HG02840 (cell line): Measurements from ENCODE around the gene SH2D1A.
A peak's percentile ranks its signal among the peaks of the same experiment; 100 is the strongest.
"Not testable (repeated sequence)": the region's sequence is repeated elsewhere in the genome, so short reads cannot be mapped to it uniquely, and the experiment has no call there.

Experiments
- ATAC-seq: cut with Tn5 transposase; IDR thresholded peaks from one replicate; pipeline ENCODE4 v1.9.1; 2021; ENCODE audit warnings: mild to moderate bottlenecking, moderate library complexity, moderate number of reproducible peaks; ENCODE audit not compliant: unreplicated experiment, low FRiP score

SH2D1A gene

DNA sequence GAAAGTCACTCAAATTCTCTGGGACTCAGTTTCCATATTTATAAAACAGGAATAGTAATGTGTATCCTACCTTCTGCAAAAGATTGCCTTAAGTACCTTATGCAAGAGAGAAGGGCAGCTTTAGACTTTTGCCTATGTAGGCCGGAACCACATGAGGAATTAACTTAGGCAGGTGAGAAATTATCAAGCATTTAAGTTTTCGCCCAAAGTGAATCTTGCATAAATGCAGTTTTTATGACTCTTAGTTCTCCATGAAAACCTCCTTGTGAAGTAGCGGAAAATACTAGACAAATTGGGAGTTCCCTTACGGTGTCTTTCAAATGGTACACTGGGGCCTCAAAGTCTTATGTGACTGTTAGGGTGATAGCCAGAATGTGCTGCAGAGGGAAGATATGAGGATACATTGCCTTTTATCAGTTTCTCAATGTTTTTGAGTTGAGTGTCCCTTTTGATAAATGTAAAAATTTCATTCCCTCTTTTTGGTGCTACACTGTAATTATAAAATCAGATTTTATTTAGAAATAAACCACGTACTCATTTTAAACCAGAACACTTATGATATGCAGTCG lies 2.6 kb downstream of the SH2D1A start:
- no peak for ATAC-seq

DNA sequence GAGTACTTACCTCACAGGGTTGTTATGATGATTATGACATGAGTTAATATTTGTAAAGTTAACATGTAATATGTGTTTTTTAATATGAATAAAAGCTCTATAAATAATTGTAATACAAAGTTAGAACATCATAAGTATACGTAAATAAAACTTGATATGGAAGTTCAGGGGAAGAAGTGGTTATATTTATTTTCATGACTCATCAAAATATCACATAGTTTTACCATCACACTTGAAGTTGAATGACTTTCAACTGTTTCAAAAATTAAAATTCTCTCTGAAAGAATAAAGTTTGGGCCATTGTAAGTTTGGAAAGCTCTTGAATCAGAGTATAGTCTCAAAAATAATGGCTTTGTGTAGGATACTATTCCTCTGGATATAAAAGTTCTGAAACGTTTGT lies 8.3 kb downstream of the SH2D1A start:
- no peak for ATAC-seq

DNA sequence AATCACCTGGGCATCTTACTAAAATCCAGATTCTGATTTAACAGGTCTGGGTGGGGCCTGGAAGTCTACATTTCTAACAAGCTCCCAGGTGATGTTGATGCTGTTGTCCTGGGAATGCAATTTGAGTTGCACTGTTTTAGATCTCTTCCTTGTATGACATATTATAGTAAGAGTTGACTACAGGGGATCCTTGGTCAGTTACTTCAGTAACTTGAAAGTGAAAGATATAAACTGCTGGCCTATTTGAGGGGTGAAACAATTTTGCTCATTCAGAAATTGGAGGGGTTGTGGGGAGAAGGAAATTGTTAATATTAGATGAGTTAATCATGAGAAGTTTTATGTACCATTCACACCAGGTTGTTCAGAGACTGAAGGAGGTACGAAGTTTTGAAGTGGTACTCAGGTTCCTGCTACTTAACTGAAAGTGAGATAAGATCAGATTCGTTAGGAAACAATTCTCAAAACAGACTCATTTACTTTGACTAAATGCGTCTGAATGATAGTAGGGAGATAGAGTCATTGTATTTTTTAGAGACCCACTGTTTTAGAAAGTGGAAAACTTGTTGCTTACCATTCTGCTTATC lies 12.5 kb downstream of the SH2D1A start:
- no peak for ATAC-seq

DNA sequence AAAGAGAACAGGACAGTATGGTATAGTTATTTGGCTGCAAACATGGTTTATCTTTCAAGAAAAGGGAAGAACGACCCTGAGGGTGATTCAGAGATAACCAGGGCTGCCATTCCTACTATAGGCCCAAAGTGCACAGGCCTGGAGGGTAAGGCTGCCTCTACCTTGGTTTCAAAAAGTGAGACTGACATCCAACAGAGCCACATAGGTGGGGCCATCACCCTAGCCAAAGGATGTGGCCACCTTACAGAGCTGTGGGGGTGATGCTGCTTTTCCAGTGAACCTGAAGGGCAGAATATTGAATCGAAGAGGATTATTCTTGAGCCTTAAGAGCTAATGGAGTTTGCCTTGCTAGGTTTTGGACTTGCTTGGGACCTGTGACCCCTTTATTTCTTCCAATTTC lies 15.7 kb downstream of the SH2D1A start:
- no peak for ATAC-seq

DNA sequence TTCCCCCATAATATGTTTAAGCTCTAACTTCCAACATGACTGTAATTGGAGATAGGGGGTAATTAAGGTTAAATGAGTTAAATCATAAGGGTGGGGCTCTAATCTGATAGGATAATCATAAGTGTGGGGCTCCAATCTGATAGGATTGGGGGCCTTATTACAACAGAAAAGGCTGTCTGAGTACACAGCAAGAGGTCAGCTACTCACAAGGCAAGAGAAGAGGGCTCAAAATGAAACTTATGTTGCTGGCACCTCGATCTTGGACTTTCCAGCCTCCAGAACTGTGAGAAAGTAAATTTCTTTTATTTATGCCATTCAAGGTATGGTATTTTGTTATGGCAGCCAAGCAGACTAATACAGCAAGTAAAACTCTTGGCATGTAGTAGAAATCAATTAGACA lies 16.4 kb downstream of the SH2D1A start:
- no peak for ATAC-seq

DNA sequence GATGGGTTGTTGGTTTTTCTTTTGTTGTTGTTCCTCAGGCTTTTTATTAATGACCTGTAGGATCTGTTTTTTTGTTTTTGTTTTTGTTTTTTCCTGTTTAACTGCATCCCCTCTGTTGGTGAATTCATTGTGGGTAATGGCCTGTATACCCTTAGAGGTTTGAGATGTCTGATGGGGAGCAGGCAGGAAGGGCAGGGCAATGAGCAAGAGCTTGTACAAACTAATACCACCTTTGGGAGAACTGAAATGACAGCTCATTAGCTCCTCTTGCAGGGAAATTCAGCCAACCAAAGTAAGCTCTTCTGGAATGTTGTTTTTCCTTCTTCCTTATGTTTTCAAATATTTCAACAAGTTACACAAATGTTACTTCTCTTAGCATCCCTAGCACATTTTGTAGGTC lies 23.4 kb downstream of the SH2D1A start:
- no peak for ATAC-seq

DNA sequence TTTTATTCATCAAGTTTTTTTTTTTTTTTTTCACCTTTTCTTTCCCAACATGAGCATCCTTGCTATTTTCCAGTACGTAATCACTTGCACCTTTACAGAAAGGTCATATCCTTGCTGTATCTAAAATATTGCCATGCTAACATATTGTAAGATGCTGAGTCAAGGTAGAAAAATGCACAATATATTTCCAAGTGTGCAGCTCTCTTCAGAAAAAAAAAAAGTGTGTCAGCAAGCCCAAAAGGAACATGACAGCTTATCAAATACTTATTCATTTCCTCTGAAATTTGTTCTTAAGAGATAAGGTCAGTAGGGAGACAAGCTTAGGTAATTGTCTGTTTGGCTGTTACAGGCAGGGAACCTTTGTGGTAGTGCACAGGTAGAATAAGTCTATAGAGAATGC lies 27.0 kb downstream of the SH2D1A start:
- ATAC-seq = no peak

DNA sequence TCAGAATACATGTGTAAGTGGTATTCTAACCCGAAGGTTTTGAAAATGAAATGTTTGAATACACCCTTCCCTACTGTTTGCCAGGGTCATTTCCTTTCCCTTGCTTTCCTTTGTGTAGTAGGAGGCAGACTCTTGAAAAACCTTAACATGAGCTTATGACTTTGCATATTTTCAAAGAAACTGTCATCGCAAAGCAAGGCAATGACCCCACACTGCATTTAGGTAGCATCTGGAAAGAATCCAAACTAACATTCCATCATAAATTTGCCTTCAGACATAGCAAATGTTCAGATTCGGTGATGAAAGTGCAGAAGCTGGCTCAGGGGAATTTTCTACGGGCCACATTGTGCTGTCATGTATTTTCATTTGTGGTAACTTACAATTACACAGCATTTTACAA lies 32.3 kb downstream of the SH2D1A start:
- no peak for ATAC-seq

DNA sequence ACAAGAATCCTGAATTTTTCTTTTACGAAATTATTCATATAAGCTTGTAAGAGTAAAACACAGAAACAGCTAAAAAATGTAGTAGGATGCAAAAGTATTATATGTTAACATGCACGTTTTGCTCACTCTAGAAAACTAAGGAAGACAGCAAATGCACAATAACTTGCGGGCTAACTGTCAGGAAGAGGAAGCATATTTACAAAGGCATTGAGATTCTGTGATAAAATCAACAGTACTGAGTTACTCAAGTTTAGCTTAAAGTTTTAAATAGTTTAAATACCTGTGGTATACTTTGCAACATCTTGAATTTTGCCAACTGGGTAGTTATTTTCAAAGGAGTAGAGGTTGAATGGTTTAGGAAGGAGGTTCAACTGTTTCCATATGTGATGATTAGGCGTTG lies 37.0 kb downstream of the SH2D1A start:
- no peak for ATAC-seq

DNA sequence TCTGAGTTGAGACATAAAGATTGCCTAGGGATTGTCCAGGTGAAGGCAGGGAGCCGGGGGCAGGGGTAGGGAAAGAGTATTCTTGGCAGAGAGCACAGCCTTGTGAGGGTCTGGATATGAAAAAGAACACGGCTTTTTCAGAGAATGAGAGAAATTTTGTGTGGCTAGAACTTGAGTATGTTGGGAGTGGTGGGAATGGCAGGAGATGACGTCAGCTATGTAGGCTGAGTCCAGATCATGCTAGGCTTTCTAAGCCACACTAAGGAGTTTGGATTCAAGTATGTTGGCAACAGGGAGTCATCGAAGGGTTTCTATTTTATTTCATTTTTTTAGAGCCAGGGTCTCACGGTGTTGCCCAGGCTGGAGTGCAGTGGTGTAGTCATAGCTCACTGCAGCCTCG lies 40.0 kb downstream of the SH2D1A start:
- no peak for ATAC-seq

DNA sequence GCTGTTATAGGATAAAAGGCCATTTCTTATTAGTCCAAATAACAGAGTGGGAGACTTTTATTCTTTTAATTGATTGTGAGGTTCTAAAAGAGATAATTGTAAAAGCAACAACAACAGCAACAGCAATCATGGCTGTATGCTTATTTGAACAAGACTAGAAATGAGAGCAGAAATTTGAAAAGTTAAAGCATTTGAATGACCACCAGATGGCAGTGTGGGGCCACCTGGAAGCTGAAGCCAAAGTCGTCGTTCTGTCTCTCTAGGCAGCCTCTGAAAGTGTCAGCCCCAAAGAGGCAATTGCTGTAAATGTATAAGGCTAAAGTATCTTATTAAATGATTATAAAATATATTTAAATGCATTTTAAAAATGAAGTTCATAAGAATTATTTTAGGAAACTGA lies 42.2 kb downstream of the SH2D1A start:
- ATAC-seq = peak; percentile 68

DNA sequence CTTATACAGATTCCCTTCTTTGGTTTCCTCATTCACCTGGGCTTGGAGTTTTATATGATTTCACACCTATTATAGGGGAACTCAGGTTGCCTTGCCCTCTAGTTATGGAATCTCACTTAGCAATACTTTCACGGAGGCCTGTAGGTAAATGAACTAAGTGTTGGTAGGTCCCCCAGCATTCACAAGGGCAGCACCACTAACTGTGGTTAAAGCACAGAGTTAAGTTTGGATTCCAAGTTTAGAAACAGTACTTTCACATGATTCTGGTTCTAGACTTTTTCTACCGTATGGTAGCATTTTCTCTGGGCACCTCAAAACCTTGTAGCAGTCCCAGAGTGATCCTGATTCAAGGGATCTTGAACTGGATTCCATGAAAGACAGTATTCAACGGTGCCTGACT lies 46.4 kb downstream of the SH2D1A start:
- no peak for ATAC-seq

DNA sequence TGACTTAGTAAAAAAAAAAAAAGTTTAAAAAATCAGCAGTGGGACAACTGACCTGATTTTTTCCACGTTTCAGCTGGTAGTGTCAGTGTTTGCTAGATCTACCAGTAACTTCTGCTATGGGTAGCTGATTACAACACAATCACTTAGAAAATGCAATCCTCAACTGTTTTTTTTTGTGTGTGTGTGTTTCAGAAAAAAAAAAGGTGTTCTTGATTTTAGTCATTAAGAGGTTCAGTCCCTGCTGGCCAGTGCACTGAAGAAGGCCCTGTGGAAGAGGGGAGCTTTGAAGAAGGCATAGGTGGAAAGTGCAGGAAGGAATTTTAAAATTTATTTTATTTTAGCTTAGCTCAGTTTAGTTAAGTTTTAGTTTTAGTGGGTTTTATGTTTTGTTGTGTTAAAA lies 46.9 kb downstream of the SH2D1A start:
- ATAC-seq = no peak

DNA sequence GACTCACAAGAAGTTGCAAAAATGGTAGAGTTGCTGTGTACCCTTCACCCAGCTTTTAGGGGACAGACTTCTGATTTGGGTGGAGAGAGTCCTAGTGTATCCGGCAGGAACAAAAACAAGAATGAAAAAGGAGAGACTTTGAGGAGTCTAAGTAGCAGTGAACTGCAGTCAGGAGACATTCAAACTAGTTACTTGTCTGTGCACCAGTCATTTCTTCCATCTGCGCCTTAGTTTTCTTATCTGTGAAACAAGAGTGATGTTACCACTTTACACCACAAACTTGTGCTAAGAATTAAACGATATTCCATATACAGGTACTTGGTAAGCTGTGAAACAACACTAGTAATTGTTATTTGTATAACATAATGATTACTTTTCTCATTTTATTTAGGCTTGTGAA lies 47.3 kb downstream of the SH2D1A start:
- ATAC-seq = no peak

DNA sequence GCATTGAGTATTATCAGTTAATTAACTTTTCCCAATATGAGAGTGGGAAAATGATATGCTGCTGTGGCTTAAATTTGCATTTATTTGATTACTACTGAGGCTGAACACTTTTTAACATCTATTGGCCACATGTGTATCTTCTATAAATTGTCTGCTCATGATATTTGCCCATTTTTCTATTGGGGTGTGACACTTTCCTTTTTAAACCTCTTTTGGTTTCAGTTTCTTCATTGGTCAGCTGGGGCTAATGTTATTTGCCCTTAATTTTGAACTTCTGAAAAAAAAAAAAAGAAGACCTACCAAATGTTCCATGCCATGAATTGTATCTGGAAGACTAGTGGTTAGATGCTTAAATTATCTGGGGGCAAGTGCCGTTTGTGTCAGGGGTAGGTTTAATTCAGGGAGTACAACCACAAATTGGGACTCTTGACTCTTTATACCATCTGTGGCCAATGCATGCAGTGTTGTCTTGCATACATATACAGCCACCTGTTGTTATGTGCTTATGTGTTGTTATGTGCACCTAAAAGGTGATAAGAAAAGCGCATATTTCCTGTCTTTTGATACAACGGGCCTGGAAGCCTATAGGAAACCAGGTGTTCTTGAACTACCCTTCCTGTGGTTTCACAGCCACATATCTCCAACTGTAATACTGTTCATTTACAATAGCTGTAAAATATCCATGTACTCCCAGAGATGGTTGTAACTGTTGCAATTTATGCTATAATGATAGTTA lies 49.0 kb downstream of the SH2D1A start:
- ATAC-seq = no peak

DNA sequence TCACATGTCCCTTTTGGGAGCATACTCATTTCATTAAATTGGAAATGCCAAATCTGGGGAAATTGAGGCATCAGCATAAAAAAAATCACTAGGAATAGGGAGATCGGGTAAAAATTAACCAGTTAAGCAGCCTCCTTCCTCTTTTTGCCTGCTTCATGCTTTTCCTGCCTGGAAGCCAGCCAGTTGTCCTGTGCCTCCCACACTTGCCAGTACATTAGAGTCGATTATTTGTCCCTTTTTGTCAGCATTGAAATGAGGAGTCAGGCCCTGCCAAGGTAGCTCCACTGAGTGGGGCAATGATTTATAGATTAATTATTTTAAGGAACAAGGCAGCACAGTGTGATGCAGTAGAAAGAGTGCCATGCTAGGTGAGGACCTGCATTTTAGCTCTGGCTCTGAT lies 55.3 kb downstream of the SH2D1A start:
- no peak for ATAC-seq

DNA sequence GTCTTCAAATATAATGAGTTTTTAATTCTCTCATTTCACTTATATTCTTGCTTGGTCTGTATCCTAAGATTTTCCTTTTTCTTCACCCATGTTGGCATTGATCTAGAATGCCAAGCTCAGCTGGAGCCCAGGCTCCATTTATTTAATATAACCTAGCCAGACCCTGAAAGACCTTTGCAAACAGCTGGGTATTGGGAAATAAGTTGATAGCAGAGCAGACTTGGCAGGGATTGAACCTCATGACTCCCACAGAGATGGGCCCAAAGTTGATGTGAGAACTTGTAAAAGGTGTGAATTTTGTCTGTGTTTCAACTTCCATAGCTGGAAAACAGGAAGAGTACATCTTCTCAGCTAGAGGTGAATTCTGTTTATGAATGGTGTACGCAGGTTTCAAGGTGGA lies 59.5 kb downstream of the SH2D1A start:
- no peak for ATAC-seq

DNA sequence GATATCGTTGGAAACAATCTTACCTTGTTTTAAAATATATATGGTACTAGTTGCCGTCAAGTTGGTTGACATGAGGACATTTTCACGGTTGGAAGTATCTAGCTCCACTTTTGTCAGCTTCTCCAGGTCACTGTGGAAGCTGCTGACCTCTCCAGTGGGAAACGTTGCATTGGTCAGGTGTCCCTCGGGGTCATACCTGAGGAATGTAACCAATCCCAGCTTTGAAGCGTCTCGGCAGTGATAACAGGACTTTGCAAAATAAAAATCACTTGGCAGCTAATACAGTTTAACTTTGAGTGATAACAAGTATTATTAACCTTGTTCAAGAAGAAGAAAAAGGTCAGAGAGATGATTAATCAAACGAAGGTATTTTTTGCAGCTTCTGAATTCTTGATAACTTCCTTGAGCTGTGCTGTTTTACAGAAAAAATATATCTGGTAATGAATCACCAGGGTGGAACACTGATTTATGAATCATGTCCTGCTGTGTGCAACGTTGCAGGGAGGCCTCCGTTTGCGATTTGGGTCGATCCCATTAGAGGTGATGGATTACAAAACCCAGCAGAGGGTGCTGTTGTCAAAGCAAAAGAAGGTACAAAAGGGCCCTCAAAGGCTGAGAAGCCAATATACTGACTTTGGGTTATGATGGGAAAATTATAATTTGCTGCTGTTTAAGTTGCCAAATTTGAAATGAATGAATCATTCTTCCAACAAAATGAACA lies 60.1 kb downstream of the SH2D1A start:
- no peak for ATAC-seq

DNA sequence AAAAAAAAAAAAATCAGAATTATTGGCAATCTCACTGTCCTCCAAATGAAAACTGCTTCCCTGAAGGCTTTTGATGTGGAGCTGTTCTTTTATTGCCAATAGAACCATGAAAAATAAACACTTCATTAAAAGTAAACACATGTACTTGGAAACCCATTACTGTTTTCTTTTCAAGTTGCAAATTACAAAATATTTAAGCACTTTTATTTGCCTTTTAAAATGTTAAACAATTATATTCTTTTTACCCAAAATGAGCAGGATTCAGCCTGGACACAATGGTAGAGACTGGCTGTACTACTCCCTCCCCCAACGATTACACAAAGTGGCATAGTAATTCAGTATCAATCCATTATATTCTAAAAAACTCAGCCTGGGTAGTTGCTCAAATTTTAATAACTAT lies 60.9 kb downstream of the SH2D1A start:
- ATAC-seq = no peak

DNA sequence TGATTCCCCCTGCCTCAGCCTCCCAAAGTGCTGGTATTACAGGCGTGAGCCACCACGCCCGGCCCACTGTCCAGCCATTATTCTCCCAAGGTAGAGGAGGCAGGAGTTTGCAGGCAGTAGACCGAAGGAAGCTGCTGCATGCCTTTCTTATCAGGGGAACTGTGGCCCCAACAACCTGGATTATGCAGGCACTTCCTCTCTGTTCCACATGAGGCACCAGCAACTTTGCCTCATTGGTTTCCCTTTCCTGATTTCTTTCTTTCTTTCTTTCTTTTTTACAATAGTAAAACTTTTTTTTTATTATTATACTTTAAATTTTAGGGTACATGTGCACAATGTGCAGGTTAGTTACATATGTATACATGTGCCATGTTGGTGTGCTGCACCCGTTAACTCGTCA lies 62.0 kb downstream of the SH2D1A start:
- ATAC-seq = not testable (repeated sequence)

DNA sequence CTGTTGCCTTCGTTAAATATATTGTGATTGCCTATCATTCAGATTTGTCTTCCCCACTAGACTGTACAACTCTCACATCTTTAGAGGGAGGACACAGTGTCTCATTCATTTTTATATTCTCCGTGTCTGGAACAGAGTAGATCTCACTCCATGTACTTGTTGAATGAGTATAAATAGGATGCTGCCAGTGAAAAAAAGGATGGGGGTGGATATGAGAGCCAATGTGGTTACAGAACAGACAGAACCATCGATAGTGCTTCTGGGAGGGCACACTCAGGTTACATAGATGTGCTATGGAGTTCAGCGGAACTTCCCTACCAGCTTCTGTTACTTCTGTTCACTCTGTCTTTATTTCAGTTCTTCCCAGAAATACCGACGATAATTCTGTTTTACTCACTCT lies 66.9 kb downstream of the SH2D1A start:
- ATAC-seq = no peak

DNA sequence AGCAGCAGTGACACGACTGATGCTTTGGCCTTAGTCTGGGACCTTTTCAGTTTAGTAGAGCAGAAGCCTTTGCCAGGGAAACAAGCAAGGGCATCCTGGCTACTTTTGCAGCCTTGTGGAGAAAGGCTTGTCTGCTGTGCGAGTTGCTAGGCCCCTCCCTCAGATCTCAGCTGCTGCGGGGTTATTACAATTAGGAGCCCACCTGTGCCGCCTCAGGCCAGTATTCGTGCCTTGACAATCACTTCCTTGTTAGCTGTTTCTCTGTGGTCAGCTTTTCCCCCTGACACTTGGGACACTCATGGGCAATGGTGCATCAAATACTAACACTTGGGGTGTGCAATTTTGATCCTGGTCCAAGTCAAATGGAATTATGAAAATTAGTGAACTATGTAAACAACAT lies 67.9 kb downstream of the SH2D1A start:
- ATAC-seq = no peak
